GM19023 (cell line): ENCODE data around the gene ABCC3.
"Not testable (repeated sequence)": the region's sequence is repeated elsewhere in the genome, so short reads cannot be mapped to it uniquely, and the experiment has no call there.

Source experiments
- ATAC-seq: cut with Tn5 transposase; IDR thresholded peaks from one replicate; pipeline ENCODE4 v1.9.1; 2021; ENCODE audit warnings: mild to moderate bottlenecking, moderate library complexity; ENCODE audit not compliant: unreplicated experiment

Gene ABCC3

GRCh38 chr17:50663812-50664374 is 29.2 kb downstream of the ABCC3 start:
- no peak for ATAC-seq

- ATAC-seq: no peak
These were observed 30.2 kb downstream of the ABCC3 start for GRCh38 chr17:50664788-50665458.

- ATAC-seq: no peak
These were observed 31.2 kb downstream of the ABCC3 start for GRCh38 chr17:50665838-50666237.

GRCh38 chr17:50666316-50666715 is 31.6 kb downstream of the ABCC3 start:
- no peak for ATAC-seq

- no peak for ATAC-seq
These were observed 32.8 kb downstream of the ABCC3 start for GRCh38 chr17:50667259-50668024.

- no peak for ATAC-seq
These were observed 33.5 kb downstream of the ABCC3 start for GRCh38 chr17:50668025-50668837.

GRCh38 chr17:50668838-50669581 is 34.3 kb downstream of the ABCC3 start:
- ATAC-seq: no peak

GRCh38 chr17:50672071-50672470 is 37.4 kb downstream of the ABCC3 start:
- no peak for ATAC-seq

- ATAC-seq: no peak
These were observed 38.3 kb downstream of the ABCC3 start for GRCh38 chr17:50672831-50673551.

GRCh38 chr17:50675190-50675589 is 40.5 kb downstream of the ABCC3 start:
- no peak for ATAC-seq

- ATAC-seq: no peak
These were observed 40.9 kb downstream of the ABCC3 start for GRCh38 chr17:50675627-50676026.

- no peak for ATAC-seq
These were observed 41.6 kb downstream of the ABCC3 start for GRCh38 chr17:50676065-50676975.

- ATAC-seq: no peak
These were observed 43.2 kb downstream of the ABCC3 start for GRCh38 chr17:50677851-50678375.

GRCh38 chr17:50679008-50679544 is 44.4 kb downstream of the ABCC3 start:
- no peak for ATAC-seq

- ATAC-seq: no peak
These were observed 45.4 kb downstream of the ABCC3 start for GRCh38 chr17:50680126-50680525.

GRCh38 chr17:50680543-50681262 is 46.0 kb downstream of the ABCC3 start:
- ATAC-seq: not testable (repeated sequence)

- ATAC-seq: no peak
These were observed 46.9 kb downstream of the ABCC3 start for GRCh38 chr17:50681263-50682200.
